Neural cell (in vitro differentiated cells): Measurements from ENCODE around the gene SHTN1. TPM values are rescaled to one million over a fixed set of nuclear protein-coding genes. Genes with fewer than 3 reads are reported as not detected.

Experiments used
- H2AFZ ChIP-seq: fragments of 200-600, 300-800 bp; sonication (generic), shearing (Covaris generic); 2 replicates; pipeline ENCODE4 v1.6.0; 2014; ENCODE audit warnings: low read depth, mild to moderate bottlenecking, antibody characterized with exemption, low read length, moderate library complexity
- H3F3A ChIP-seq: fragments of 200-600 bp; shearing (Covaris generic); 2 replicates; pipeline ENCODE4 v1.6.1; 2016; ENCODE audit warnings: mild to moderate bottlenecking, moderate library complexity, mixed read lengths, antibody characterized with exemption, low read length; ENCODE audit not compliant: insufficient read depth, poor library complexity, severe bottlenecking
- H3K27ac ChIP-seq: fragments of 200-600, 300-800 bp; sonication (generic), shearing (Covaris generic); 2 replicates; pipeline ENCODE4 v1.5.1; 2014; ENCODE audit warnings: mild to moderate bottlenecking, low read length, moderate library complexity
- H3K27me3 ChIP-seq: fragments of 300-800, 200-600 bp; sonication (generic), shearing (Covaris generic); 2 replicates; pipeline ENCODE4 v1.6.0; 2014; ENCODE audit warnings: mild to moderate bottlenecking, low read depth, low read length, moderate library complexity; ENCODE audit not compliant: insufficient read depth
- H3K36me3 ChIP-seq: fragments of 300-800, 200-600 bp; sonication (generic), shearing (Covaris generic); 2 replicates; pipeline ENCODE4 v1.5.1; 2014; ENCODE audit warnings: mild to moderate bottlenecking, antibody characterized with exemption, low read length, moderate library complexity; ENCODE audit not compliant: insufficient read depth
- H3K4me2 ChIP-seq: fragments of 300-800, 200-600 bp; sonication (generic), shearing (Covaris generic); 2 replicates; pipeline ENCODE4 v1.6.0; 2014; ENCODE audit warnings: mild to moderate bottlenecking, low read length
- H3K4me3 ChIP-seq: fragments of 300-800, 200-600 bp; sonication (generic), shearing (Covaris generic); 2 replicates; pipeline ENCODE4 v1.5.1; 2014; ENCODE audit warnings: mild to moderate bottlenecking, low read length, moderate library complexity
- H3K79me2 ChIP-seq: fragments of 200-600 bp; shearing (Covaris generic); replicated peaks from 2 replicates; pipeline ENCODE4 v1.6.0; 2014; ENCODE audit warnings: mild to moderate bottlenecking, low read length, moderate library complexity; ENCODE audit not compliant: insufficient read depth
- H3K9ac ChIP-seq: fragments of 300-800, 200-600 bp; sonication (generic), shearing (Covaris generic); 2 replicates; pipeline ENCODE4 v1.6.1; 2016; ENCODE audit warnings: mild to moderate bottlenecking, low read length, mixed read lengths
- H3K9me2 ChIP-seq: fragments of 200-600 bp; shearing (Covaris generic); 2 replicates; pipeline ENCODE4 v1.6.1; 2016; ENCODE audit warnings: mild to moderate bottlenecking, low read length, mixed read lengths; ENCODE audit not compliant: insufficient read depth
- H3K9me3 ChIP-seq: fragments of 200-600, 300-800 bp; sonication (generic), shearing (Covaris generic); 2 replicates; pipeline ENCODE4 v1.6.1; 2016; ENCODE audit warnings: mild to moderate bottlenecking, mixed run types, low read length, moderate library complexity, mixed read lengths
- H4K20me1 ChIP-seq: fragments of 200-600 bp; shearing (Covaris generic); 2 replicates; pipeline ENCODE4 v1.6.1; 2016; ENCODE audit warnings: mild to moderate bottlenecking, mixed run types; ENCODE audit not compliant: insufficient read depth
- CTCF ChIP-seq: fragments of 450-650 bp; IDR thresholded peaks from 2 replicates; pipeline ENCODE4 v1.5.1; 2014; ENCODE audit warnings: antibody characterized with exemption, mild to moderate bottlenecking, moderate library complexity; ENCODE audit not compliant: poor library complexity, severe bottlenecking
- EP300 ChIP-seq: fragments of 450-650 bp; conservative IDR thresholded peaks from 2 replicates; pipeline ENCODE4 v1.6.1; 2014; ENCODE audit warnings: antibody characterized with exemption, mild to moderate bottlenecking, moderate library complexity; ENCODE audit not compliant: poor library complexity, severe bottlenecking
- EZH2 ChIP-seq: fragments of 200-600, 300-800 bp; shearing (Covaris generic), sonication (generic); IDR thresholded peaks from 2 replicates; pipeline ENCODE4 v1.6.1; 2014; ENCODE audit warnings: antibody characterized with exemption, low read length, borderline replicate concordance, mild to moderate bottlenecking; ENCODE audit not compliant: insufficient read depth, poor library complexity, severe bottlenecking
- MXI1 ChIP-seq: fragments of 450-650 bp; conservative IDR thresholded peaks from 2 replicates; pipeline ENCODE4 v1.6.1; 2014; ENCODE audit warnings: antibody characterized with exemption, mild to moderate bottlenecking; ENCODE audit not compliant: poor library complexity, severe bottlenecking
- POLR2AphosphoS5 ChIP-seq: IDR thresholded peaks from 2 replicates; pipeline ENCODE4 v1.6.1; 2012
- RAD21 ChIP-seq: fragments of 450-650 bp; conservative IDR thresholded peaks from 2 replicates; pipeline ENCODE4 v1.6.1; 2014; ENCODE audit warnings: antibody characterized with exemption, mild to moderate bottlenecking, moderate library complexity
- SMC3 ChIP-seq: fragments of 450-650 bp; conservative IDR thresholded peaks from 2 replicates; pipeline ENCODE4 v1.6.1; 2014; ENCODE audit warnings: antibody characterized with exemption, mild to moderate bottlenecking, moderate library complexity; ENCODE audit not compliant: poor library complexity
- TAF1 ChIP-seq: IDR thresholded peaks from 2 replicates; pipeline ENCODE4 v1.6.1; 2012; ENCODE audit warnings: low read depth
- polyA plus RNA-seq: library from polyadenylated mRNA; depleted of rRNA; stranded (reverse); fragments of >200 nt; gene quantifications from 2 replicates; pipeline ENCODE4 v1.2.3, GENCODE V29; 2014
- TF ChIP-seq, protein P1 (sequence below): IDR thresholded peaks from 2 replicates; pipeline ENCODE4 v1.6.1; 2012; ENCODE audit warnings: borderline replicate concordance

The SHTN1 gene
- polyA plus RNA-seq, 1 donor from 2014 or later = 55.8 TPM

GRCh38 chr10:116984202-116984990 lies 20.6 kb downstream of the SHTN1 start:
- Histone ChIP-seq H4K20me1 (no peaks in the 10 kb centered on the region), H3K36me3 (no peaks in the 10 kb centered on the region), H3K9me2 (no peaks in the 10 kb centered on the region), H3K9me3 (no peaks in the 10 kb centered on the region), H3K79me2 (peaks cover 5% of the 10 kb centered on the region), H2AFZ (no peak overlapping the region), H3F3A (no peaks in the 10 kb centered on the region), H3K4me2 (no peak overlapping the region), H3K9ac (no peak overlapping the region), H3K27ac (no peak overlapping the region), H3K4me3 (no peak overlapping the region), H3K27me3 (no peaks in the 10 kb centered on the region)
- TF ChIP-seq POLR2AphosphoS5 (no peak), EP300 (no peak), EZH2 (no peak), RAD21 (no peak), SMC3 (no peak), CTCF (no peak), TAF1 (no peak), MXI1 (no peak)
- TF ChIP-seq, protein P1, sequence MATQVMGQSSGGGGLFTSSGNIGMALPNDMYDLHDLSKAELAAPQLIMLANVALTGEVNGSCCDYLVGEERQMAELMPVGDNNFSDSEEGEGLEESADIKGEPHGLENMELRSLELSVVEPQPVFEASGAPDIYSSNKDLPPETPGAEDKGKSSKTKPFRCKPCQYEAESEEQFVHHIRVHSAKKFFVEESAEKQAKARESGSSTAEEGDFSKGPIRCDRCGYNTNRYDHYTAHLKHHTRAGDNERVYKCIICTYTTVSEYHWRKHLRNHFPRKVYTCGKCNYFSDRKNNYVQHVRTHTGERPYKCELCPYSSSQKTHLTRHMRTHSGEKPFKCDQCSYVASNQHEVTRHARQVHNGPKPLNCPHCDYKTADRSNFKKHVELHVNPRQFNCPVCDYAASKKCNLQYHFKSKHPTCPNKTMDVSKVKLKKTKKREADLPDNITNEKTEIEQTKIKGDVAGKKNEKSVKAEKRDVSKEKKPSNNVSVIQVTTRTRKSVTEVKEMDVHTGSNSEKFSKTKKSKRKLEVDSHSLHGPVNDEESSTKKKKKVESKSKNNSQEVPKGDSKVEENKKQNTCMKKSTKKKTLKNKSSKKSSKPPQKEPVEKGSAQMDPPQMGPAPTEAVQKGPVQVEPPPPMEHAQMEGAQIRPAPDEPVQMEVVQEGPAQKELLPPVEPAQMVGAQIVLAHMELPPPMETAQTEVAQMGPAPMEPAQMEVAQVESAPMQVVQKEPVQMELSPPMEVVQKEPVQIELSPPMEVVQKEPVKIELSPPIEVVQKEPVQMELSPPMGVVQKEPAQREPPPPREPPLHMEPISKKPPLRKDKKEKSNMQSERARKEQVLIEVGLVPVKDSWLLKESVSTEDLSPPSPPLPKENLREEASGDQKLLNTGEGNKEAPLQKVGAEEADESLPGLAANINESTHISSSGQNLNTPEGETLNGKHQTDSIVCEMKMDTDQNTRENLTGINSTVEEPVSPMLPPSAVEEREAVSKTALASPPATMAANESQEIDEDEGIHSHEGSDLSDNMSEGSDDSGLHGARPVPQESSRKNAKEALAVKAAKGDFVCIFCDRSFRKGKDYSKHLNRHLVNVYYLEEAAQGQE = no peak

GRCh38 chr10:116980041-116980440 lies 24.9 kb downstream of the SHTN1 start:
- no peaks in the 10 kb centered on the region for H3K36me3 ChIP-seq
- TF ChIP-seq EZH2 = no peak
- TF ChIP-seq TAF1 = no peak
- TF ChIP-seq EP300 = no peak
- no peak for TF ChIP-seq POLR2AphosphoS5
- TF ChIP-seq CTCF = no peak
- TF ChIP-seq, protein P1 = no peak
- TF ChIP-seq SMC3 = no peak
- no peak for TF ChIP-seq MXI1
- no peak for TF ChIP-seq RAD21

More at GRCh38 chr10:116980041-116980440, 24.9 kb downstream of the SHTN1 start:
- Histone ChIP-seq H3K9ac (no peak overlapping the region), H3K4me2 (no peak overlapping the region), H3K9me3 (no peaks in the 10 kb centered on the region), H3K4me3 (no peak overlapping the region), H3K79me2 (peaks cover 5% of the 10 kb centered on the region), H4K20me1 (no peaks in the 10 kb centered on the region), H3K9me2 (no peaks in the 10 kb centered on the region), H3K27ac (no peak overlapping the region), H3F3A (no peaks in the 10 kb centered on the region), H3K27me3 (no peaks in the 10 kb centered on the region), H2AFZ (no peak overlapping the region)
